Hematopoietic multipotent progenitor cell treated with erythropoietin and hydrocortisone succinate and interleukin-3 and kit ligand, for 6 days (in vitro differentiated cells): ENCODE data around the gene ZIC5.
"Not testable (repeated sequence)": the region's sequence is repeated elsewhere in the genome, so short reads cannot be mapped to it uniquely, and the experiment has no call there.

Experiments used
- DNase-seq: peaks from one replicate; pipeline ENCODE4 v3.0.0-alpha.2; 2015

ZIC5 gene

DNA sequence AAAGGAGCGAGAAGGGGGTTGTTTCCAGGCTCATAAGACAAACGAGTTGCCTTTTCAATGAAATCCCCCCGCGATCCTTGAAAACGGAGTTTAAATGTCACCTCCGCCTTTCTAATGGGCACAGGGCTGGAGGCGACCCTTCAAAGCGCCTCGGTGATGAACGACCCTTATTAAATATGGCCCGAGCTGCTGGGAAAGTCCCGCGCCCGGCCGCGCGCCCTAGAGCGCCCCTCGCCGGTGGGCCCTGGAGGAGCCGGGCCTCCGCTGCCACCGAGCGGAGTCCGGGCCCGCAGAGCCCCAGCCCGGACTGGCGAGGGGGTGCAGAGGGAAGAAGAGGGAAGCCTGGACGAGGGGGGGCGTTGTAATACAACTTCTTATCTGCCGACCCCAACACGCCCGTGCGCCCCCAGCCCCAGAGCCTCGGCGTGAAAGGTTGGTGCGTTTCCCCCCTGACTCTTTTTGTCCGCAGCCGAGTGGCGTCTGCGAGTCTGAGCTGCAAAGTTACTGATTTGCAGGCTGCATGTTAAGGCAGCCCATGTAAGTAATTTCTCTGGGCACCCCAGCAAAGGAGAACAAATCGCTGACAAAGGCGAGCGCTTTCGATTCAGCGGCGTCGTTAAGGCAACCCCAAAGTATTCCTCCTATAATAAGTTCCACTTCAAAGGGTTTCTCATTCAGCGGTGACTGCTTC lies 11.9 kb downstream of the ZIC5 start:
- no peak for DNase-seq

GRCh38 chr13:99959127-99959539 lies 12.4 kb downstream of the ZIC5 start:
- no peak for DNase-seq

GRCh38 chr13:99958406-99959126 lies 13.0 kb downstream of the ZIC5 start:
- DNase-seq = no peak

DNA sequence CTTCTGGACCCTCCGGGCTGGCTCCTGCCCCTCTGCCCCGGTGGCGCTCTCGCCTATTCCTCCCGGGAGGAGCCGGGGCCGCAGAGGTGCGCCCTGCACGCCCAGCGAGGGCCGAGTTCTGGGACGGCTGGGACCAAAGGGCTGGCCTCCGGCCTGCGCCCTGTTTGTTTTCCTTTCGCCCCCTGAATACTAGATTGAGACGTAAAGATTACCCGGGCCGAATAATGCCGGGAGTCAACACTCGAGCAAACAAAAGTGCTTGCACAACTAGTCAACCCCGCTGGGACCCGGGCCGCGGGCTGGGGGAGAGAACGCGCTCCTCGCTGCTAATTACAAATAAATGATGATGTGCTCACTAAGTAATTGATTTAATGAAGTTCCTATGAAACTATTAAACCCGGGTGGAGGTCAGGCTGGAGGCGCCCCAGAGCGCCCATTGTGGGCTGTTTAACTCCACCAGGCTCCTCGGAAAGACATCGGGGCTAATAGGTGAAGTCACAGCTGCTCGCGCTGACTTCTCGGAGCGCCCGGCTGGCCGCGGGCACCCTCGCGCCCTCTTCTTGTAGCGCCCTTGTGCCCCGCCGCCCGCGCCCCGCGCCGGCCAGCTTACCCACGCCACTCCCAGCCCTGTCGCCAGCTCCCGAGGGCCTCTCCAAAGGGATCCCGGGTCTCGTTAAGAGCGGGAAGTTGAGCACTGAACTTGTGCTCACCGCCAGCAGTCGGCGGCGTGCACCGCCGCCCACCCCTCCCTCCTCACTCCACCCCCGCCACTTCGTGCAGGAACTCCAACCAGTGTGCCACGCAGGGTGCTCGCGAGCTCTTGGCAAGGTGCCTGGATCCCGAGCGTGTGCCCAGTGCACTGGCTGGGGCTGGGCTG lies 14.9 kb downstream of the ZIC5 start:
- DNase-seq = no peak

- no peak for DNase-seq
Measured at GRCh38 chr13:99955747-99956472, 15.7 kb downstream of the ZIC5 start.

DNA sequence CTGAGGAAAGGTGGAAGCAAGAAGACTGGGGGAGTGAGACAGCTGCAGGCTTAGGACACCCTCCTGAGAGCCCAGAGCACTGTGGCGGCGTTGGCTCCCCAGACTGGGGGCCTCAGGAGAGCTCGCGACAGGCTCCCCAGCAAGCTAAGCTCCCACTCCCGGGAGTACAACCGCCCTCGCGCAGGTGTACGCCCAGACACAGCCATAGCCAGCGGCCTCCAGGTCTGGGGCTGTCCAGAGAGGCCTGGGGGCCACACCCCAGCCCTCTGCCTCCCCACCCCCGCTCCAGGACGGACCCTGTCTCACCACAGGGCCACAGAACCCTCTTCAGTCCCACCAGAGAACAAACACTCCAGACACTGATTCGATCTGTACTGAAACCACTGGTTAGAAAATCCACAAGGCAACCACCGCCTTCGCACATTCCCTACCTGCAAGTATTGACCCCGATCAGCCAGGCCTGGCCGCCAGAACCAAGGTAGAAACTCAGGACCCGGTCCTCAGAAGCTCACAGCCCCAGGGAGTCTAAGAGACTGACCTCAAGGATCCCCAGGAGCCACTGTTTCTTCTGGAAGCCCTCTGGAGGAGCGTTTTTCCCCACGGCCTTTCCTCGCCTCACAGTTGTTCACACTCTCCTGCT lies 16.3 kb downstream of the ZIC5 start:
- no peak for DNase-seq

- DNase-seq = no peak
Measured at GRCh38 chr13:99953138-99953755, 18.3 kb downstream of the ZIC5 start.

- not testable (repeated sequence) for DNase-seq
Measured at GRCh38 chr13:99951666-99952065, 19.9 kb downstream of the ZIC5 start.

DNA sequence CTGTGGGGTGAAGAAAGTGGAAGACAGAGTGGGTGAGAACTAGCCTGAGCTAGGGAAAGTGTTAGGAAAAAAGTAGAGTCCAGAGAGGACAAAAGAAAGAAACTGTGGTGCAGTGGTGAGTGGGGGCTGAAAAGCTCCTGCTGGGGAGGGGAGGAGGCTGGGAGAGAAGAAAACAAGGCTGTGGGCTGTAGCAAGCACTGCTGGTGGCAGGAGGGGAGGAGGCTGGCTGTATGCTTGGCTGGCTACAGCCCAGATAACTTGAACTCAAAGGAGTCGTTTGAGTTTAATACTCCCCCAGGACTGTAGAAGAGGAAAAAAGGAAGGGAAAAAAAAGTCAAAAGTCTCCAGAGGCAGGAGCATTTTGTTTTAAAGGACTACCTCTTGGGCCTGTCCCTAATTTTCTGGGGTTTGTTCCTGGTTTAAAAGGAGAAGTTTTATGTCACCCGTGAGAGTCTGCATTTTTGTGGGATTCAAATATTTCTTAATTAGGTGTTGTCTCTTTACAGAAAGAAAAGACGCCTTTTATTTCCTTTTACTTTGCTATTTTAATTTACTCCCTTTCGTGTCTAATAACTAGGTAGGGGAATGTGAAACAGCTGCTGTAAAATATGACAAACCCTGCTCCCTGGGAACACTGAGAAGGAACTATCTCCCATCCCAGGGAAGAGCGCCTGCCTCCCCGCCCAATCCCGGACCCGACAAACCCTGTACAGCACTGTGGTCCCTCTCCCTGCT lies 21.7 kb downstream of the ZIC5 start:
- DNase-seq = no peak

DNA sequence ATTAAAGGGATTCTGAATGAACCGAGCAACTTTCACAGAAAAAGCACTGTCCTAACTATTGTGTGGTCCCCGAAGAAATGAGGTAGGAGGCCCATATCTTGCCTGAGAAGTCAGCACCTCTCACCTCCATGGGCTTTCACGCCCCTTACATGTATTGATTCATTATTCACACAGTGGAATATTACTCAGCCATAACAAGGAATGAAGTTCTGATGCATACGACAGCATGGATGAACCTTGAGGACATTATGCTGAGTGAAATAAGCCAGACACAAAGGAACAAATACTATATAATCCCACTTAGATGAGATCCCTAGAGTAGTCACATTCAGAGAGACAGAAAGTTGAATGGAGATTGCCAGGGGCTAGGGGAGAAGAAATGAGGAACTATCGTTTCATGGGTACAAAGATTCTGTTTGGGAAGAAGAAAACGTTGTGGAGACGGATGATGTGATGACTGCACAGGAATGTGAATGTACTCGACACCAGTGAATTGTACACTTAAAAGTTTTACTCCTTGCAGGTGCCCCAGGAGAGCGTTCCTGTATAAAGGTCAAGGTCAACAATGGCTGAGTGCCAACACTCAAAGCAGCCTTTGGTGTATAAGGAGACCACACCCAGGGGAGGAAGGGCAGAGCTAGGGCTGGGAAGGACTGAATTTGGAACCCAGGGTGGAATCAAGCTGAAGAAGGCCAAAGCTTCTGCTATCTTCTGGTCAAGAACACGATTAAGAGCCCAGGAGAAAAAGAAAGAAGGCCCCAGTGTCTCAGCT lies 22.5 kb downstream of the ZIC5 start:
- DNase-seq = no peak

- no peak for DNase-seq
Measured at GRCh38 chr13:99948411-99948810, 23.2 kb downstream of the ZIC5 start.

GRCh38 chr13:99947666-99948065 lies 23.9 kb downstream of the ZIC5 start:
- no peak for DNase-seq

DNA sequence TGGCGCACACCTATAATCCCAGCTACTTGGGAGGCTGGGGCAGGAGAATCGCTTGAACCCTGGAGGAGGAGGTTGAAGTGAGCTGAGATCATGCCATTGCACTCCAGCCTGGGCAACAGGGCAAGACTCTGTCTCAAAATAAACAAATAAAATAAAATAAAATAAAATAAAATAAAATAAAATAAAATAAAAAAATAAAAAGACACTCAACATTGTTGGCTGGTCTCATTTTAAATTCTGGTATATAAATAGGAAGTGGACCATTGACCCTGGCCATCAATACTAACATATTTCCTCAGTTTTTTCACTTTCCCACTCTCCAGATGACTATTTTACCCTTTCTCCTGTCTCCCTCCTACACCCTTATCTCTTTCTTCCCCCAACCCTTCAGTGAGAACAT lies 26.1 kb downstream of the ZIC5 start:
- not testable (repeated sequence) for DNase-seq

GRCh38 chr13:99944606-99945005 lies 27.0 kb downstream of the ZIC5 start:
- DNase-seq = no peak

DNA sequence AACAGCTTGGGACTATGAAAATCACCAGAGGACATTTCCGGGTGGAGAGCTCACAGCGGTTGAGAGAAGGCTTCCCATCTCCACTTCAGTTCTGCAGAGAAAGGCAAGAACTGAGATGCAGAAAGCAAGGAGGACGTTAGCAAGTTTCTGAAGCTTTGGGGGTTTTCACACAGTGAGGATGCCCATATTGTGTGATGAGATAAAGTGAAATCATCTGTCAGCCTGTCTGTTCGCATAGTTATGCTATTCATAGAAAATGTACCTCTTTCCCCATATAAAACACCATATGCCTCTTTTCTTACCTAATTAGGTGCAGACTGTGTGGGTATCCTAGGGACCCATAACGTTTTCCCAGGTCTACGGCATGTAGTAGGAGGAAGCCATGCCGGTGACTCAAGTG lies 27.5 kb downstream of the ZIC5 start:
- no peak for DNase-seq

DNA sequence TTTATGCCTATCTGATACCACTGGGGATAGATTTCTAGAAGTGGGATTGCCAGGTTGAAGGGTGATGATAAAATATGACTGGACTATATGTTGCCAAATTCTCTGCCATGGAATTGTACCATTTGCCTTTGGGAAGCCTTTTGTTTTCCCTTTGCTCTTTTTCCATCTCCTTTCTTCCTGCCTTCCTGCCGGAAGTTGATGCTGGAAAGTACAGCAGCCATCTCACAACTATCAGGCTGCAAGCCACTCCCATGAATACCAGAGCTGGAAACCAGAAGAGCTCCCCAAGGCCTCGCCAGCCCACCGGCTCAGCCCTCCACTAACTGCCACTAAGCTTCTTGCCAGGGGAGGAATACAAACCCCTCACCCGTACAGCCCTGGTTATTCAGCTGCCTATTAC lies 29.7 kb downstream of the ZIC5 start:
- DNase-seq = no peak

DNA sequence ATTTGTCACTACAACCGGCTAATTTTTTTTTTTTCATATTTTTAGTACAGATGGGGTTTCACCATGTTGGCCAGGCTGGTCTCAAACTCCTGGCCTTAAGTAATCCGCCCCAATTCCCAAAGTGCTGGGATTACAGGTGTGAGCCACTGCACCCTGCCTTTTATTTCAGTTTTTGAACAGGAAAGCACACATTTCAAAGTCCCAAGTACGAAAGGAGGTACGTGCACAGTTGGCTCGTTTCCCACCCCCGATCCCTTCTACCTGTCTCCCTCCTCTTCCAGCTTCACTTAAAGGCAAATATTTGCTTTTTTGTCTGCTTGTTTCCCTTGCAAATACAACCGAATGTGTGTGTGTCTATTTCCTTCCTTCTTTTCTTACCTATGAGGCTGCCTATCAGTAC lies 30.5 kb downstream of the ZIC5 start:
- DNase-seq = no peak

DNA sequence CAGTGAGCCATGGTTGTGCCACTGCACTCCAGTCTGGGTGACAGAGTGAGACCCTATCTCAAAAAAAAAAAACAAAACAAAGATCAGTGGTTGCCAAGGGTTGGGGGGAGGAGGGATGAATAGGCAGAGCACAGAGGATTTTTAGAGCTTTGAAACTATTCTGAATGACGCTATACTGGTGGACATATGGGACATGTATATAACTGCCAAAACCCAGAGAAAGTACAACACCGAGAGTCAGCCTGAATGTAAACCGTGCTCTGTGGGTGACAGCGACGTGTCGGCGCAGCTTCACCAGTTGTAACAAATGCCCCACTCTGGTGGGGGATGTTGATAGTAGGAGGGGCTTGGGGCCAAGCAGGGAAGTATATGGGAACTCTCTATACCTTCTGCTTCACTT lies 32.9 kb downstream of the ZIC5 start:
- no peak for DNase-seq

DNA sequence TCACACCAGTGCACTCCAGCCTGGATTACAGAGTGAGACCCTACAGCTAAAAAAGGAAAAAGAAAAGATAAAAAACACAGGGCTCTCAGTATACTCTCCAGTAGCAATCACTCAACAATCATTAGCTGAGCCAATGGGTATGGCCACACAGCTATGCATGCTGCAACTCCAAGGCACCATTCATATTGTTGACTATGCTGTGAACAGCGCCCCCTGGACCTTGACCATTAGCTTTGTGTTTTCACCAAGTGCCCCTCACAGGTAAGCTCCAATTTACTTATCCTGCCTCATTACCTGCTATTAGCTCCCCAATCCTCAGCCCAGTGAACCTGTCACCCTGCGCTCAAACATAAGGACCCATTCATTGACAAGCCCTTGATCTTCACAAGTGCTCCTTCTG lies 35.8 kb downstream of the ZIC5 start:
- DNase-seq = no peak

- DNase-seq = no peak
Measured at GRCh38 chr13:99932912-99933311, 38.7 kb downstream of the ZIC5 start.

GRCh38 chr13:99930925-99931324 lies 40.6 kb downstream of the ZIC5 start:
- DNase-seq = no peak
